GM21737 (cell line): Measurements from ENCODE around the gene CCDC85B.

ENCODE experiments used
- ATAC-seq: cut with Tn5 transposase; IDR thresholded peaks from one replicate; pipeline ENCODE4 v1.9.1; 2021; ENCODE audit warnings: mild to moderate bottlenecking, moderate library complexity; ENCODE audit not compliant: unreplicated experiment

The CCDC85B gene

GRCh38 chr11:65903715-65904114 is 13.2 kb downstream of the CCDC85B start:
- no peak for ATAC-seq

- ATAC-seq: no peak
Observed at GRCh38 chr11:65906602-65907001, 16.1 kb downstream of the CCDC85B start.

- ATAC-seq: no peak
Observed at GRCh38 chr11:65907878-65908277, 17.4 kb downstream of the CCDC85B start.

GRCh38 chr11:65911682-65912568 is 21.5 kb downstream of the CCDC85B start:
- no peak for ATAC-seq

GRCh38 chr11:65912845-65913244 is 22.4 kb downstream of the CCDC85B start:
- no peak for ATAC-seq

GRCh38 chr11:65915101-65915820 is 24.8 kb downstream of the CCDC85B start:
- ATAC-seq: no peak

- ATAC-seq: no peak
Observed at GRCh38 chr11:65915821-65916251, 25.4 kb downstream of the CCDC85B start.

GRCh38 chr11:65916391-65916790 is 25.9 kb downstream of the CCDC85B start:
- no peak for ATAC-seq

GRCh38 chr11:65917077-65917433 is 26.6 kb downstream of the CCDC85B start:
- no peak for ATAC-seq

- no peak for ATAC-seq
Observed at GRCh38 chr11:65917434-65918210, 27.1 kb downstream of the CCDC85B start.

- ATAC-seq: peak; percentile 47
Observed at GRCh38 chr11:65918211-65919140, 28.0 kb downstream of the CCDC85B start, which contains the start of gene C11orf68. TSS of gene C11orf68 (minus strand) at chr11:65919062. CDS start at chr11:65919031, 31 bp downstream.

GRCh38 chr11:65919141-65919572 is 28.7 kb downstream of the CCDC85B start, which contains the start of gene DRAP1:
TSS of gene DRAP1 (plus strand) at chr11:65919426. CDS start at chr11:65919502, 76 bp downstream.
- peak; percentile 77 for ATAC-seq

- peak; percentile 22 for ATAC-seq
Observed at GRCh38 chr11:65919573-65920371, 29.3 kb downstream of the CCDC85B start.

- no peak for ATAC-seq
Observed at GRCh38 chr11:65920372-65920802, 29.9 kb downstream of the CCDC85B start.

GRCh38 chr11:65921033-65921555 is 30.6 kb downstream of the CCDC85B start:
- no peak for ATAC-seq

GRCh38 chr11:65921876-65922275 is 31.4 kb downstream of the CCDC85B start:
- no peak for ATAC-seq

GRCh38 chr11:65922565-65922964 is 32.1 kb downstream of the CCDC85B start:
- ATAC-seq: no peak

- ATAC-seq: no peak
Observed at GRCh38 chr11:65925397-65925796, 34.9 kb downstream of the CCDC85B start.

GRCh38 chr11:65927904-65928397 is 37.5 kb downstream of the CCDC85B start:
- ATAC-seq: peak; percentile 66
